MM.1S (cell line): ENCODE data around the gene NEK5.

Experiments
- CTCF ChIP-seq: fragments of 300-600 bp; sonication (generic); IDR thresholded peaks from 2 replicates; pipeline ENCODE4 v1.5.1; 2016; ENCODE audit warnings: antibody characterized with exemption, low read length, mixed read lengths
- EZH2 ChIP-seq: fragments of 300-600 bp; sonication (generic); optimal IDR thresholded peaks from 2 replicates; pipeline ENCODE3; 2017; ENCODE audit warnings: low read depth, mild to moderate bottlenecking, antibody characterized with exemption, low read length, mixed read lengths
- EZH2phosphoT487 ChIP-seq: fragments of 300-600 bp; sonication (generic); IDR thresholded peaks from 2 replicates; pipeline ENCODE4 v1.6.1; 2018; ENCODE audit warnings: antibody characterized with exemption, low read length

GRCh38 chr13:52029569-52029968 is 99.3 kb downstream of the NEK5 start:
- TF ChIP-seq CTCF (no peak), EZH2 (no peak), EZH2phosphoT487 (no peak)
